K562 (cell line): Measurements from ENCODE around the gene YARS1. TPM values are rescaled to one million over a fixed set of nuclear protein-coding genes. Genes with fewer than 3 reads are reported as not detected.

Experiments used
- ZNF263 ChIP-seq: sonication (generic); formaldehyde crosslinking; IDR thresholded peaks from 2 replicates; pipeline ENCODE4 v1.8.0; 2022; ENCODE audit warnings: mild to moderate bottlenecking, missing genetic modification reagents, borderline replicate concordance
- polyA plus RNA-seq, 8 experiments: library from polyadenylated mRNA; depleted of rRNA in 4 of 8; stranded (reverse) in 5 of 8; unstranded in 3 of 8; fragments of >200 nt; fragmentation: Nextera tagmentation in 2 of 8; fragmentation: Illumina TruSeq in 1 of 8; extraction: Ambion mirVana in 2 of 8; extraction: Trizol in 1 of 8; gene quantifications; 2 replicates each; pipeline versions ENCODE4 v1.2.1 to v1.2.3, GENCODE V29; 2011 to 2014; ENCODE audit warnings: inconsistent platforms in 1 of 8, missing spikeins in 1 of 8
- total RNA-seq, 7 experiments: library from RNA; depleted of rRNA in 6 of 7; stranded (reverse); fragments of >200 nt in 6 of 7; fragmentation: Illumina TruSeq in 2 of 7; extraction: Trizol in 2 of 7; gene quantifications; 2 replicates each; pipeline versions ENCODE4 v1.2.1 to v1.2.3, GENCODE V29; 2011 to 2021; ENCODE audit warnings: low replicate concordance in 1 of 7
- TF ChIP-seq, protein P1 (sequence below), 2 experiments: fragments of 450-650 bp; formaldehyde crosslinking in 1 of 2; IDR thresholded peaks; 2 replicates each; pipeline versions ENCODE4 v1.4.0 to v1.6.1; 2014 to 2020; ENCODE audit warnings: mild to moderate bottlenecking in 2 of 2, borderline replicate concordance in 1 of 2, low read depth in 1 of 2

YARS1 gene
- total and polyA plus RNA-seq, 9 of the 15 experiments (the other 6 are each of a cell fraction or from before 2014, with no cell fraction given): 66.2 to 336 (median 201) TPM

DNA sequence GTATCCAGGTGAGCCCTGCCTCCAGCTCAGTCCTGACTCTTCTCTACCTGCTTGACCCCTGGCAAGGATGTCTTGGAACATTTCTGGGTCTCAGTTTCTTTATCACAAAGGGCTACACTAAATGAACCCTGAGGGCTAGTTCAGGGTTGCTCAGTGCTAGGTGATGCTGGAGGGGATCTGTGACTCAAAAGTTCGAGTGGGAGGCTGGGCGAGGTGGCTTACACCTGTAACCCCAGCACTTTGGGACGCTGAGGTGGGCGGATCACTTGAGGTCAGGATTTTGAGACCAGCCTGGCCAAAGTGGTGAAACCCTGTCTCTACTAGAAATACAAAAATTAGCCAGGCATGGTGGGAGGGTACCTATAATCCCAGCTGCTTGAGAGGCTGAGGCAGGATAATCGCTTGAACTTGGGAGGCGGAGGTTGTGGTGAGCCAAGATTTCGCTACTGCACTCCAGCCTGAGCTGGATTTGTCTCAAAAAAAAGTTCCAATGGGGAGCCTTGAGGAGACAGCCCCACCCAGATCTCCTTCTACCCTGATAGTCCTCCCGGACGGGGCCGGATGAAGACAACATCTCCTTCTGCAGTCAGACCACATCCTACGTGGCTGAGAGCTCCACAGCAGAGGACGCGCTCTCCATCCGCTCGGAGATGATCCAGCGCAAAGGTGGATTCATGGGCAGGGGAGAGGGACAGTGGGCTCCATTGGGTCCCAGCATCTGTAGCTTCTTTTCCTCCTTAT, 48.9 kb downstream of the YARS1 start (continued):
- TF ChIP-seq, protein P1, sequence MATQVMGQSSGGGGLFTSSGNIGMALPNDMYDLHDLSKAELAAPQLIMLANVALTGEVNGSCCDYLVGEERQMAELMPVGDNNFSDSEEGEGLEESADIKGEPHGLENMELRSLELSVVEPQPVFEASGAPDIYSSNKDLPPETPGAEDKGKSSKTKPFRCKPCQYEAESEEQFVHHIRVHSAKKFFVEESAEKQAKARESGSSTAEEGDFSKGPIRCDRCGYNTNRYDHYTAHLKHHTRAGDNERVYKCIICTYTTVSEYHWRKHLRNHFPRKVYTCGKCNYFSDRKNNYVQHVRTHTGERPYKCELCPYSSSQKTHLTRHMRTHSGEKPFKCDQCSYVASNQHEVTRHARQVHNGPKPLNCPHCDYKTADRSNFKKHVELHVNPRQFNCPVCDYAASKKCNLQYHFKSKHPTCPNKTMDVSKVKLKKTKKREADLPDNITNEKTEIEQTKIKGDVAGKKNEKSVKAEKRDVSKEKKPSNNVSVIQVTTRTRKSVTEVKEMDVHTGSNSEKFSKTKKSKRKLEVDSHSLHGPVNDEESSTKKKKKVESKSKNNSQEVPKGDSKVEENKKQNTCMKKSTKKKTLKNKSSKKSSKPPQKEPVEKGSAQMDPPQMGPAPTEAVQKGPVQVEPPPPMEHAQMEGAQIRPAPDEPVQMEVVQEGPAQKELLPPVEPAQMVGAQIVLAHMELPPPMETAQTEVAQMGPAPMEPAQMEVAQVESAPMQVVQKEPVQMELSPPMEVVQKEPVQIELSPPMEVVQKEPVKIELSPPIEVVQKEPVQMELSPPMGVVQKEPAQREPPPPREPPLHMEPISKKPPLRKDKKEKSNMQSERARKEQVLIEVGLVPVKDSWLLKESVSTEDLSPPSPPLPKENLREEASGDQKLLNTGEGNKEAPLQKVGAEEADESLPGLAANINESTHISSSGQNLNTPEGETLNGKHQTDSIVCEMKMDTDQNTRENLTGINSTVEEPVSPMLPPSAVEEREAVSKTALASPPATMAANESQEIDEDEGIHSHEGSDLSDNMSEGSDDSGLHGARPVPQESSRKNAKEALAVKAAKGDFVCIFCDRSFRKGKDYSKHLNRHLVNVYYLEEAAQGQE (IDR thresholded peaks at IDR 0.05; ENCODE audit: borderline replicate concordance): peak; percentile 27; the same call in 1 of the 2 replicates
- TF ChIP-seq, protein P1 (CRISPR knock-in tag; IDR thresholded peaks at IDR 0.05; ENCODE audit: low read depth): no peak
- peak; percentile 94 for TF ChIP-seq ZNF263
